Stimulated activated CD4-positive, alpha-beta T cell treated with anti-CD3 and anti-CD28 coated beads, Interleukin-2, amount 100 ng/mL, for 24 hours (primary cell): Measurements from ENCODE around the gene TMEM151B.
A peak's percentile ranks its signal among the peaks of the same experiment; 100 is the strongest.

Experiments used
- DNase-seq, 2 donors: peaks; one replicate each; pipeline ENCODE4 v3.0.0-alpha.2; 2020

Gene TMEM151B

GRCh38 chr6:44285552-44286284 is 15.5 kb downstream of the TMEM151B start:
- no peak for DNase-seq

DNA sequence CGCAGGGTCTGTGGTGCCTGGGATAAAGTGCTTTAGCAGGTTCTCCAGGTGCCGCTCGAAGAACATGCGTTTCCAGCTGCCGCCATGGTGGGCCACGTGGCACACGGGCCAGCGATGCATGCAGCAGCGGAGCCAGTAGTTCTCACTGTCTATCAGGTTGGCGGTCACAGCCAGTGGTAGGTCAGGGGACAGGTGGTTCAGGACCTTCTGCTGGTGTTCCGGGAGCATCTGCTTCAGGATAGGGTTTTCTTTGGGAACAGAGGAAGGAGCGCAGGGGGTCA is 16.0 kb downstream of the TMEM151B start:
- DNase-seq, result no peak

GRCh38 chr6:44286747-44287146 is 16.5 kb downstream of the TMEM151B start:
- no peak for DNase-seq

DNA sequence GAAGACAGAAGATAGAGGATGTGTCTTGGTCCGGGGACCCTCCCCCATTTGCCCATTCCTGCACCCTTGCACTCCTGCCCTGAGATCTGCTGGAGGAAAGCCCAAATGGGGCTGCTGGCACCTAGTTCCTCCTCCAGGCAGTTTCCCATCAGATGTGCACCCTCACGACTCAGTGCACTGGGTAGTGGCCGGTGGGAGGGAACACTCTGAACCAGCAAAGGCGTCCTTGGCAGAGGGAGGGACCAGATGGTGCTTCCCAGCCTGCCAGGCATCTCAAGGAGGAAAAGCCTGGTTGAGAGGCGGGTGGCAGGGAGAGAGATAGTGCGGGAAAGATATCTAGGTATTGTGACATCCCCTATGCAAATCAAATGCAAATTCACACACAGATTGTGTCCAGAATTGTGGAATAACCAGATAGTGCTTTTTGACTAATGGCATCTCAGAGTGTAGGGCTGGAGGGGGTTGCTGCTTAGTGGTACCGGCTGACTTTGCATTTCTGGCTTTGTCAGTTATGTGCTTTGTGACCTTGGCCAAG is 19.5 kb downstream of the TMEM151B start:
- DNase-seq, result no peak

DNA sequence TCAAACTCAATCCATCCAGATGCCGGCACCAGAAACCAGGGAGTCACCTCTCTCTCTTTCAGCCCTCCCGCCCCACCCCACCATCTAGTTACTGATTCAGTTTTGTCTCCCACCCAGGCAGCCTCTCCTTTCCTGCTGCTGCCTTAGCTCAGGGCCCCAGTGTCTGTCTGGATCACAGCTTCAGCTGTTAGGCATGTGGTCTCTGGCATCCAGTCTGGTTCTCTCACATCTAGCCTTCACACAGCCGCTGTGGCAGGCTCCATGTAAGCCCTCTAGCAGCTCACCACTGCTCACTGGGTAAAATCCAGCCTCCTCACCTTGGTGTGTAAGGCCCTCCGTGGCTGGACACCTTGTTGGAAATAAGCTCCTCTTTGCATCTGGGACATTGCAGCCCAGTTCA is 21.6 kb downstream of the TMEM151B start:
- DNase-seq, result no peak

DNA sequence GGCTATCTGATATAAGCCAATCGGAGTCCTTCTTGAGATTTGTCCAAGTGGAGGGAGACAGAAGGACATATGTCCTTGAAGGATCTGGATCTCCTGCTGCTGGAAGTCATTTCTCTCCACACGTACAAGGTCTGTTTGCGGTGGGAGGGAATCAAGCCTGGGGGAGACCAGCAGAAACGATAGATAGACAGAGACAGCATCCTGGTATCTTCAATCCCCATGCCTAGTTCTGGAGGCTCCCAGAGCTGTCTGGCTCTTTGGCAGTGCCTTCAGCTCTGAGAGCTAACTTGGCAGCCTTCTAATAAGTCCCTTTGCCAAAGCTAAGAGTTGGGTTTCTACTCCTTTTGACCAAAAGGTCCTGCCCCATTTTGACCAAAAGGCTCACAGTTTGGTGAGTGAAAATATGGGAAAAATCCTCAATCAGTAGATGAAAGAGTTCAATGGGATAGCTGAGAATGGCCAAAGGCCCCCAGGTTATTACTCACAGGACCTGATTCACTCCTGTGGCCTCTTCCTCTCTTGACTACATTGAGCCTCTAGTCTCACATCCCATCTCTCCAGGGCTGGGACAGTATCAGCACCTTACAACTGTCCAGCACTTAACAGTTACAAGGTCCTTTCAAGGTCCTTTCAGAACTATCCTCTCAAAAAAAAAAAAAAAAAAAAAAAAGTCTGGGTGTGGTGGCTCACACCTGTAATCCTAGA is 22.6 kb downstream of the TMEM151B start:
- no peak for DNase-seq

DNA sequence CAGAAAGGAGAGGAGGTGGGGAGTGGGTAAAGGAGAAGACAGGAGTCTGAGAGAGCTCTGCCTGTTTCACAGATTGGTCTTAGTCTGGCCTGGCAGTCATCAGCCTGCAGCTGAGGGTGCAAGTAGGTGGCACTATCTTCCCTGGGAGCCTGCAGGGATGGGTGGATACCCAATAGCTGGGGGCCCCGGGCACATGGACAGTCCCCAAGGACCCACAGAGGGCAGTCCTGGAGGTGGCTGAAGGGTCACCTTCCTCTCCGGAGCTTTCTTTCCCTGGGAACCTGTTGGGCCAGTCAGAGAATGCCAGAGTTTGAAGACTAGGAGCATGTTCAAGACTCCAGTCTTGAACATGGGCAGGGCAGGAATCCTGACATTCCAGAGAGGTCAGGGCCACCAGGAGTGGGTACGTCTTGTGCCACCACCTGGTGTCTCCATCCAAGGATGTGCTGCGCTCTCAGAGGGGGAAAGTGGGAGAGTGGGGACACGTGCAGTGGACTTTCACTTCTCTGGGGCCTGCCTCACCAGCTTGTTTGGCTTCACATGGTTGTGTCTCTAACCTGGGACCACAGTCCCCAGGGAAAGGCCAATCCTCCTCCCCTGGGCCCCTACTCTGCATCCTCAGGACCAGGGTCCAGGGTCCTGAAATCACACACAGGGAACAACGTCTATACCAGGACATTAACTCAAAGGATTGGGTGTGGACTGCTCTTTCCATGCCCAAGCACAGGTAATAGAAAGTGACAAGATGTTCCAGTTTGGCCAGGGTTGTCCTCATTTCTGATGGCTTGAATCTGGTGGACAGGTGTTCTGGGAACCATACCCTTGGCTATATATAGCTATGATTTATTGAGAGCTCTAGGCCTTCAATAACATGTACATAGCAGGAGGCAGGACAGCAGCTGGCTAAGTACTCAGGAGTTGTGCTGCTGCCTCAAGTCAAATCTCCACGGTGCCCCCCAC is 24.9 kb downstream of the TMEM151B start:
- DNase-seq, result no peak

DNA sequence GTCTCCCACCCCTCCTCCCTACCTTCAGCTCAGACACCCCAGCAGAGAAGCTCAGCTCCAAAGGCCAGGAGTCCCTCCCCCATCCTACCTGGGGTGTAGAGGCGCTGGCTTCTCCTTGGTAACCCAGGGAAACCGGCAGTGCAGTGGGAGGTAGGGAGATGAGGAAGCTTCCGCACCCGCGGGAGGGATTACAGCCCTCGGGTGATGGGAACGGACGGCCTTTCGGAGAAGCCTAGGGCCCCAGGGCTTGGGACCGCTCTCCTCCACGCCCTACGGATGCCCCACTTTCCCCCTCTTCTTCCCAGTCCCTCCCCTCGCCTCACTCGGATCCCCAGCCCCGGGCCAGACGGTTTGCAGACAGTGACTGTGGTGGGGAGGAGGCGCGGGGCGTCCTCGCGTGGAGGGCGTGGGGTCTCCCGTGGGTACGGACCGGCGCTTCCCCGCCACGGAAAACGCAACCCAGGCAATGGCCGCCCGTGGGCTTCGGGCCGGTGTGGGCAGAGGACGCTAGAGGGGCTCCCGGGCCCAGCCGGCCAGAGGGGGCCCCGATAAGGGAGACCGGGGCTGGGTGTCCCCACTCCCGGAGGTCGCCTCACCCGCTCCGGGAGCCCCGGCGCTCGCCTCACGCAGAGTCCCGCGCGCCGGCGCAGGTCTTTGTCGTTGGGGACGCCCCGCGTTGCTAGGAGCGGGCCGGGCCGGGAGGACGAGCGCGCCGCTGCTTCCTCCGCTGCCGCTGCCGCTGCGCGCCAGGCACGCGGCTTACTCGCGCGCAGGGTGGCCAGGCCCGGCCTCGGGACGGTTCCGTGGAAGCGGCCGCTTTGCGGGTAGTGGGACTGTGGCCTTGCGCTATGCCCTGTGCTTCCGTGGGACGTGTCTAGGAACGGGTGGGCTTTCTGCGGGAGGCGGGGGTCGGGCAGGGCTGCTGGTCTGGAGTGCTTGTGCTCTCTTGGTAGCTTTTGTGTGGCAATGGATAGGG is 27.1 kb downstream of the TMEM151B start:
- peak; percentile 56 to 72 for DNase-seq

DNA sequence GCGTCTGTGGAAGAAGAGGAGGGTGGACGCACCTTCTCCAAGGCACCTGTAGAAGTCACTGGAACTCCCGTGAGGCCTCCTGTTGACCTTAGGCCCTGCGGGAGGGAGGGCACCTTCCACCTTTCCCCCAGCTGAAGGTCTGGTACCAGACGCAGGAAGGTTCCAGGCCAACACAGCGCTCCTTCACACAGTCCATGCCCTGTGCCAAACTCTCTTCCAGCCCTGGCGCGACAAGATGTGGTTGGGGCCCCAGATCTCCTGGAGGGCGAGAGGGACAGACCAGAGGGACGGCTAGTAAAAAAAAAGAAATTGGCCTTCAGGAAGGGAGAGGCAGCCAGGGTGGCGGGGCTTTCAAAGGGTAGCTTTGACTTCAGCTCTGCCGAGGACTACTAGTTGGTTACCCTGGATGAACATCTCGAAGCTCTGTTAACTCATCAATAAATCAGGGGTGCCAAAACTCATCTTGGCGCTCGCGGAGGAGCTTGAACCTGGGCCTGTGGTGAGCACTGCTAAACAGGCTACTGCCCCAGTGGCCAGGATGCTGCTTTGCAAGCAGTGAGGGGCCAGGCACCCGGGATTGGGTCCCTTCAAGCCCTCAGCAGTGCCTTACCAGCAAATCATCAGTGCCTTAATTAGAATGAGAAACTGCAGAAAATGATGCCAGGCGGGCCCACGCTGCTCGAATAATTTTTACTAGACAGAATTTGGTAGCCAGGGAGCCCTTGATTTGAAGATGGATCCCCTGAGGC is 28.0 kb downstream of the TMEM151B start:
- DNase-seq, result no peak

- DNase-seq, result no peak
Measured at GRCh38 chr6:44298864-44299263, 28.6 kb downstream of the TMEM151B start.

DNA sequence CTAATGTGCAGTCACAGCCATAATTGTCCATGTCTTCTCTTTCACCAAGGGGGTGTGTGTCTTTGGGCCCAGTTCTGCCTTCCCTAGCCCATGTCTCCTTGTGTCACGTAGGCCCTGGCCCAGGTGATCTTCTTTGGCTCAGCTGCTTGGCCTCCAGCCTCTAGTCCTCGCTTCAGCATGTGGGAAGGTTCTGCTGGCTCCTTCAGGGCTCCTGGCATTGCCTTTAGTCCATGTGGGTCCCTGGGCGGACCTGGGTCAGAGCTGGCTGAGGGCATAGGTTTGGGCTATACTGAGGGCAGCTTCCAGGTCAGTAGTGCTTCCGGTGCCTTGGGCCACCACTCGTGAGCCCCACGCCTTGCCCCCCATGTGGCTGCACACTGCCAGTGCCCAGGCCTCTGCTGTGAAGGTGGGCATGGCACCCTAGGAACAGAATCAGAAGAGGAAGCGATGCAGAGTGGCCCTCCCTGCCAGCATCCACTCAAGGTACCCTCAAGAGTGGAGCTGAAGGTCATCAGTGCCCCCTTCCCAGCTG is 30.1 kb downstream of the TMEM151B start:
- no peak for DNase-seq

DNA sequence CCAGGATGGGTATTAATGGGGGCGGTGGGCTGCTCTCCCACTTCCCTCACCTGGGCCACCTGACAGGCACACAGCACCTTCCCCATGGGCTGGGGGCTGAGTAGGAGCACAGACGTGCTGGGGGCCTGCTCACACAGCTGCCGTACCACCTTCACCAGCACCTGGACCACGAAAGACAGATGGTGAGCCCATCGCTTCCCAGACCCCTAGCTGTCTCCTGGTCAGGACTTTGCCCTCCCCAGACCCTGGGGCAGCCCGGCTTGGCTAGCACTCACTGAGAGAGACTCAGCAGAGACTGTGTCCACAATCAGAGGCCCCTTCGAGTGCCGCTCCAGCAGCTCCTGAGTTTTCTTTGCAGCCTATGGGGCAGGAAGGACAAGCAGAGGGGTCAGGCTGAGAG is 30.9 kb downstream of the TMEM151B start:
- no peak for DNase-seq

- no peak for DNase-seq
Measured at GRCh38 chr6:44301782-44302564, 31.7 kb downstream of the TMEM151B start.

DNA sequence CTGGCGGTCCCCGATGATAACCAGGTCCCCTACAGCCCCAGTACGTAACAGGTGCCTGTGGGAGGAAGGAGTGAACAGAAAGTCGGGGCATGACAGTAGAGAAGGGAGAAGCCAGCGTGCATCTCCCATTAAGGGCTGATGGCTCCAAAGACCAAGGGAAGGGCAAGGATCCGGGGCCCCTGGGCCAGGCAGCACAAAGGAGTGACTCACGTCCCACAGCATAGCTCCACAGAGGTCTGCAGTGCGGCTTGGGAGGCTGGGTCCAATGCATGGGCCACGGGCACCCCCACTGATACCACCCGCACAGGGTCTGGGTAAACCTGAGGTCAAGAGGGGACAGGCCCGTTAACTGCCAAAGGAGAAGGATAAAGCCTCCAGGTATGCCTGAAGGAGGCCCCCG is 32.6 kb downstream of the TMEM151B start:
- DNase-seq, result no peak

GRCh38 chr6:44303842-44304241 is 33.6 kb downstream of the TMEM151B start:
- DNase-seq, result no peak

DNA sequence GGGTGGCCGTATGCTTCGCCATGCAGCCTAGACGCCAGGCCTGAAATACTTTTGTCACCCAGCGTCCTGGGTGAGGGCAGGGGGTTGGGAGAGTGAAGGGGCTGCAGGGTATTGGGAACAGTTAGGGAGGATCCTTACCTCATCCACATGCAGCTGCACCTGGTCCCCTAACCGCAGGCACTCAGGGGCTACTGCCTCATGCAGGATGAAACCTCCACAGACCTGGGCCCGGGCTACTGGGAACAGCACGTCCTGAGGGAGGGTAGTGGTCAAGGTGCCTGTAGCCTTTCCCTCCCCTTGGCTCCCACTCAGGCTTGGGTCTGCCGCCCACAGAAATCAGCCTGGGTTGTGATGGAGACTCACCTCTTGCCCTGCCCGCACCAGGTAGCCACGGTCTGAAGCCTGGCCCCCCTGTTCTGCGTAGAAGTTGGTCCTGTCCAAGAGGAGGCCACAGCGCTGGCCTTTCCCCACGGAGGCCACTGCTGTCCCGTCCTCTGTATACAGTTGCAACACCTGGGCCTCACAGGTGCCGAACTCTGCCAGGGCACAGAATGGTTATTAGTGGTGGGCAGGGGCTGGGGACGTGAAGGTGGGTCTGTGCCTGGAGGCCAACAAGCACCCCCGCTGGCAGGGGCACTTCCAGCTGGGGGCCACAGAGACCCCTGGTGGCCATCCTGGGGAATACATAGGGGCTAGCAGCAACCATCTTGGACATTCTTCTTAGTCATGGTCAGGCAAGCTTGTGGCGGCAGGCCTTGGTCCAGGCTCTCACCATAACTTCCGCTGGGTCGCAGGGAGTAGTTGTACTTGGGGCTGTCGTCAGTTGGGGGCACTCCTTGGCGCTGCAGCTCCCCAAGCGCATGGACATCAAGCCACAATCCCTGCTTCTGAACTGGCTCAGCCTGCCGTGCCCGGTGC is 34.3 kb downstream of the TMEM151B start:
- DNase-seq, result peak; percentile 43 to 50

DNA sequence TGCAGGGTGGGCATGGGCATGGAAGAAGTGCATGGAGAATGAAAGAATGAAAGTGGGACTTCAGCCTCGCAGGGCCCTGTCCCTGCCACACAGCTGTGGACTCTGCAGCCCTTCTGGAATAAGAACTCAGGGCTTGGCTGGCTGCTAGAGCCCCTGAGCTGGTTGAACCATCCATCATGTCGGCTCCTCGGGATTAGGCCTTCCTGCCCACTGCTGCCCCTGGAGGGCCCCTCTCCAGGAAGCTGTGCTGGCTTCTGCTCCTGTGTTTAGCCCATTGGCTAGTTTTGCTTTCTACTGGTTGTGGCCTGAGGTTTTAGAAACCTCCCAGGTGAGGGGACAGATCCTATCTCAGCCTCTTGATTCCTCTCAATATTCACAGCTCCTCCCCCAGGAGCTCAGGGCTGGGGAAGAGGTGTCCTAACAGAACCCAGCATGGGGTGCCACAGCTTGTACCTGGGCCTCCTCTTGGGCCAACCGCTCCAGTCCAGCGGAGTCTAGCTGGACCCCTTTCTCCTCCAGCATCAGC is 35.0 kb downstream of the TMEM151B start:
- no peak for DNase-seq

- DNase-seq, result no peak
Measured at GRCh38 chr6:44306710-44307109, 36.5 kb downstream of the TMEM151B start.

DNA sequence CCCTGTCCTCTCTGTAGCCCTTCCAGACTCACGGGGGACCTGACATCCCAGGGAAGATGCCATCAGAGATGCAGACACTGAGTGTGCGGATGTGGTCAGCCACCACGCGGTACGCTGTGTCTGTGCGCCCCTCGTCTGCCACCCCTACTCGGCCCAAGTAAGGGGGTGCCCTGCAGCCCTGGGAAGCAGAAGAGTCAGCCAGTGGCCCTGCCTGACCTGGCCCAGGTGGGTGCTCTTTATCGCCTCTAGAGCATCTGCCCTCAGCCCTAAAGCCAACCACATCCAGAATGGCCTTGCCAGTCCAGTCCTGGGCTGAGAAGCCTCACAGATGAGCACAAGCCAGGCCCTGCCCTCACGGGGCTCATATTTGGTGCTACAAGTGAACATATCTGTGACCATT is 37.0 kb downstream of the TMEM151B start:
- no peak for DNase-seq
